Ectodermal cell (in vitro differentiated cells): ENCODE measurements around the gene RNF44.
A peak's percentile ranks its signal among the peaks of the same experiment; 100 is the strongest.

Experiments used
- H3K27ac ChIP-seq: 2 replicates; pipeline ENCODE4 v1.7.0; 2013; ENCODE audit warnings: mild to moderate bottlenecking, low read depth, low read length; ENCODE audit not compliant: insufficient read depth, poor library complexity, severe bottlenecking
- H3K27me3 ChIP-seq: 2 replicates; pipeline ENCODE4 v1.7.0; 2013; ENCODE audit warnings: mild to moderate bottlenecking, low read length; ENCODE audit not compliant: insufficient read depth, control insufficient read depth, poor library complexity, severe bottlenecking
- H3K36me3 ChIP-seq: one replicate; pipeline ENCODE4 v1.7.0; 2013; ENCODE audit warnings: low read length; ENCODE audit not compliant: control insufficient read depth, insufficient read depth
- H3K4me1 ChIP-seq: one replicate; pipeline ENCODE4 v1.7.0; 2013; ENCODE audit warnings: low read length; ENCODE audit not compliant: control insufficient read depth, insufficient read depth
- H3K4me3 ChIP-seq: 2 replicates; pipeline ENCODE4 v1.7.0; 2013; ENCODE audit warnings: low read depth, low read length, control low read depth; ENCODE audit not compliant: insufficient read depth
- H3K9me3 ChIP-seq: 2 replicates; pipeline ENCODE4 v1.7.0; 2013; ENCODE audit warnings: mild to moderate bottlenecking, low read length, moderate library complexity; ENCODE audit not compliant: control insufficient read depth
- WGBS, 2 experiments: methylation state at CpG; one replicate each; pipeline ENCODE4 v1.1.7; 2013; ENCODE audit warnings: missing lambda C conversion rate in 2 of 2; 5-methylcytosine and 5-hydroxymethylcytosine counted together

The RNF44 gene

GRCh38 chr5:176543428-176544182, 6.4 kb upstream of the RNF44 start:
- WGBS, 2 experiments, result 1% methylated on average over 63 of the region's 63 CpGs
- H3K27ac ChIP-seq, result no peak overlapping the region

GRCh38 chr5:176542596-176543427, 5.6 kb upstream of the RNF44 start:
- Histone ChIP-seq H3K9me3 (no peaks in the 10 kb centered on the region), H3K36me3 (no peaks in the 10 kb centered on the region), H3K27ac (no peak overlapping the region), H3K4me1 (peaks cover 18% of the 10 kb centered on the region), H3K4me3 (peak overlapping the region; percentile 53), H3K27me3 (peaks cover 46% of the 10 kb centered on the region)
- 1% methylated on average over 110 of the region's 110 CpGs for WGBS, 2 experiments

More at GRCh38 chr5:176543428-176544182, 6.4 kb upstream of the RNF44 start:
- Histone ChIP-seq H3K36me3 (no peaks in the 10 kb centered on the region), H3K4me3 (peak overlapping the region; percentile 53), H3K27me3 (peaks cover 46% of the 10 kb centered on the region), H3K9me3 (no peaks in the 10 kb centered on the region), H3K4me1 (peaks cover 16% of the 10 kb centered on the region)

- peaks cover 18% of the 10 kb centered on the region for H3K4me1 ChIP-seq
- no peaks in the 10 kb centered on the region for H3K36me3 ChIP-seq
- WGBS, 2 experiments, result 36 to 37% methylated on average over 16 of the region's 16 CpGs
- no peaks in the 10 kb centered on the region for H3K9me3 ChIP-seq
- peaks cover 46% of the 10 kb centered on the region for H3K27me3 ChIP-seq
- H3K27ac ChIP-seq, result no peak overlapping the region
- H3K4me3 ChIP-seq, result peak overlapping the region; percentile 40
Observed at GRCh38 chr5:176542135-176542595, 5.0 kb upstream of the RNF44 start.

GRCh38 chr5:176541338-176542134, 4.3 kb upstream of the RNF44 start:
- no peak overlapping the region for H3K27ac ChIP-seq

GRCh38 chr5:176540956-176541337, 3.7 kb upstream of the RNF44 start:
- H3K9me3 ChIP-seq, result no peaks in the 10 kb centered on the region
- 87% methylated on average over 8 of the region's 8 CpGs for WGBS, 2 experiments
- H3K27me3 ChIP-seq, result peaks cover 46% of the 10 kb centered on the region
- H3K4me3 ChIP-seq, result no peak overlapping the region
- no peak overlapping the region for H3K27ac ChIP-seq
- H3K4me1 ChIP-seq, result peaks cover 18% of the 10 kb centered on the region
- no peaks in the 10 kb centered on the region for H3K36me3 ChIP-seq

More at GRCh38 chr5:176541338-176542134, 4.3 kb upstream of the RNF44 start:
- Histone ChIP-seq H3K4me1 (peaks cover 18% of the 10 kb centered on the region), H3K27me3 (peaks cover 46% of the 10 kb centered on the region), H3K36me3 (no peaks in the 10 kb centered on the region), H3K9me3 (no peaks in the 10 kb centered on the region), H3K4me3 (no peak overlapping the region)
- WGBS, 2 experiments, result 60 to 62% methylated on average over 12 of the region's 12 CpGs

GRCh38 chr5:176540476-176540899, 3.3 kb upstream of the RNF44 start:
- no peaks in the 10 kb centered on the region for H3K36me3 ChIP-seq
- WGBS, 2 experiments, result 90 to 94% methylated on average over 8 of the region's 8 CpGs
- H3K27me3 ChIP-seq, result peaks cover 42% of the 10 kb centered on the region
- peaks cover 18% of the 10 kb centered on the region for H3K4me1 ChIP-seq
- no peaks in the 10 kb centered on the region for H3K9me3 ChIP-seq
- H3K27ac ChIP-seq, result no peak overlapping the region
- H3K4me3 ChIP-seq, result no peak overlapping the region

DNA sequence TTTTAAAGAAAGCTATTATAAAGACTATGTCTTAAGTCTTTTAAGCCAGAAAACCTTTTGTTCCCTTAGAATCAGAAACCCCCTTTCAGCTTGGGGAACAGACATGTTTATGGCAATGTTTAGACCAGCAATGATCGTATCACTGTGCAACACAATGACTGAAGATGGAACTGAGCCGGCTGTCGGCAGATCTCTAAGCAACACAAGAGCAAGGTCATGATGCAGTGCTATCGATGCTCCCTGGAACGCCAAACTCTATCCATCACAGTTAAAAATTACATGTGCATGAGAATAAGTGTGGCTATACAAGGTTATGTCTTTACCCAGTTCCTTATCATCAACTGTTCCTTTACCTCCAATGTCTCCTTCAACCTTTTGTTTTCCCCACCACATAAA, 1.8 kb upstream of the RNF44 start:
- no peaks in the 10 kb centered on the region for H3K9me3 ChIP-seq
- H3K27me3 ChIP-seq, result peaks cover 27% of the 10 kb centered on the region
- WGBS, 2 experiments, result 93 to 98% methylated on average over 4 to 5 of the region's 5 CpGs
- H3K4me3 ChIP-seq, result no peak overlapping the region
- H3K4me1 ChIP-seq, result peaks cover 33% of the 10 kb centered on the region
- no peak overlapping the region for H3K27ac ChIP-seq
- H3K36me3 ChIP-seq, result no peaks in the 10 kb centered on the region

GRCh38 chr5:176538230-176538988, 1.2 kb upstream of the RNF44 start:
- peak overlapping the region; percentile 60 for H3K4me3 ChIP-seq
- no peaks in the 10 kb centered on the region for H3K9me3 ChIP-seq
- WGBS, 2 experiments, result 33 to 34% methylated on average over 12 to 13 of the region's 13 CpGs
- H3K27me3 ChIP-seq, result peaks cover 21% of the 10 kb centered on the region
- H3K27ac ChIP-seq, result peak overlapping the region; percentile 97
- H3K4me1 ChIP-seq, result peaks cover 38% of the 10 kb centered on the region
- no peaks in the 10 kb centered on the region for H3K36me3 ChIP-seq

- H3K36me3 ChIP-seq, result peaks cover 6% of the 10 kb centered on the region
- WGBS, 2 experiments, result 0% methylated on average over 43 of the region's 43 CpGs
Observed at GRCh38 chr5:176537554-176538229, 490 bp upstream of the RNF44 start.

More at GRCh38 chr5:176537554-176538229, 490 bp upstream of the RNF44 start:
- Histone ChIP-seq H3K9me3 (no peaks in the 10 kb centered on the region), H3K27me3 (peaks cover 16% of the 10 kb centered on the region), H3K27ac (peak overlapping the region; percentile 97), H3K4me1 (peaks cover 38% of the 10 kb centered on the region), H3K4me3 (peak overlapping the region; percentile 60)
